Prostate gland (tissue), 2 donors: ENCODE measurements around the gene CELF2. TPM values are rescaled to one million over a fixed set of nuclear protein-coding genes. Genes with fewer than 3 reads are reported as not detected.

ENCODE experiments used
- DNase-seq: peaks from one replicate; pipeline ENCODE4 v3.0.0-alpha.2; 2019; ENCODE audit warnings: low spot score
- H3K27ac ChIP-seq, 2 donors: fragments of 200-600 bp; sonication (generic); 2 replicates each; pipeline ENCODE4 v1.5.1; 2017 to 2019
- H3K27me3 ChIP-seq: fragments of 200-600 bp; sonication (generic); replicated peaks from 2 replicates; pipeline ENCODE4 v1.5.1; 2019; ENCODE audit not compliant: insufficient read depth
- H3K36me3 ChIP-seq, 2 donors: fragments of 200-600 bp; sonication (generic); 1 replicate in 1 of 2; 2 replicates in 1 of 2; pipeline versions ENCODE4 v1.5.1 to v1.8.1; 2017 to 2019
- H3K4me1 ChIP-seq: fragments of 200-600 bp; sonication (generic); replicated peaks from 2 replicates; pipeline ENCODE4 v1.5.1; 2019
- H3K4me3 ChIP-seq, 2 donors: fragments of 200-600 bp; sonication (generic); 2 replicates each; pipeline ENCODE4 v1.5.1; 2017 to 2019
- H3K9me3 ChIP-seq: fragments of 200-600 bp; sonication (generic); 2 replicates; pipeline ENCODE4 v1.5.1; 2017
- CTCF ChIP-seq, 4 experiments: fragments of 200-600 bp in 2 of 4; fragments of 450-650 bp in 2 of 4; sonication (generic) in 2 of 4; IDR thresholded peaks; 1 replicate in 3 of 4; 2 replicates in 1 of 4; pipeline ENCODE4 v1.5.1; 2016 to 2019; ENCODE audit warnings: antibody characterized with exemption in 4 of 4, mild to moderate bottlenecking in 2 of 4, moderate library complexity in 2 of 4
- POLR2A ChIP-seq: fragments of 450-650 bp; IDR thresholded peaks from one replicate; pipeline ENCODE4 v1.6.1; 2016; ENCODE audit warnings: antibody characterized with exemption, mild to moderate bottlenecking
- POLR2AphosphoS5 ChIP-seq: sonication (generic); formaldehyde crosslinking; IDR thresholded peaks from one replicate; pipeline ENCODE4 v1.6.1; 2017; ENCODE audit warnings: antibody characterized with exemption
- WGBS: methylation state at CpG from one replicate; pipeline ENCODE4 v1.1.5; 2018; 5-methylcytosine and 5-hydroxymethylcytosine counted together
- intact Hi-C: fragments of 100-400 bp; cut with DNase I; formaldehyde crosslinking; loops from one replicate; pipeline ENCODE4 v1.14.2; 2022
- total RNA-seq, 2 donors: library from RNA; depleted of rRNA; stranded (reverse); fragments of >200 nt; gene quantifications; one replicate each; pipeline ENCODE4 v1.1.0, GENCODE V29; 2016

The CELF2 gene
- total RNA-seq, 2 donors from 2014 or later: 19.2 to 43.2 TPM

- Histone ChIP-seq H3K36me3 (no peaks in the 10 kb centered on the region), H3K4me1 (no peaks in the 10 kb centered on the region), H3K27me3 (no peaks in the 10 kb centered on the region), H3K4me3 (no peak overlapping the region), H3K27ac (no peak overlapping the region), H3K9me3 (no peaks in the 10 kb centered on the region)
- intact Hi-C loops: no loop called here
- 58% methylated on average over 15 of the region's 15 CpGs for WGBS
- no peak for TF ChIP-seq POLR2AphosphoS5
- TF ChIP-seq POLR2A: no peak
- no peak for TF ChIP-seq CTCF (IDR thresholded peaks at IDR 0.05)
- DNase-seq: no peak
Measured at GRCh38 chr10:11337516-11337915, 319.8 kb downstream of the CELF2 start.

GRCh38 chr10:11338160-11338844 lies 320.6 kb downstream of the CELF2 start:
- no peaks in the 10 kb centered on the region for H3K4me1 ChIP-seq
- WGBS: 94% methylated on average over 10 of the region's 10 CpGs
- TF ChIP-seq POLR2AphosphoS5: no peak
- TF ChIP-seq POLR2A: no peak
- TF ChIP-seq CTCF (IDR thresholded peaks at IDR 0.05): no peak

GRCh38 chr10:11339013-11339412 lies 321.3 kb downstream of the CELF2 start:
- no peaks in the 10 kb centered on the region for H3K27me3 ChIP-seq
- intact Hi-C loops: no loop called here
- no peaks in the 10 kb centered on the region for H3K4me1 ChIP-seq
- no peak overlapping the region for H3K4me3 ChIP-seq
- TF ChIP-seq POLR2A: no peak
- no peak for TF ChIP-seq POLR2AphosphoS5
- no peak for TF ChIP-seq CTCF (IDR thresholded peaks at IDR 0.05)
- H3K9me3 ChIP-seq: no peaks in the 10 kb centered on the region
- H3K27ac ChIP-seq: no peak overlapping the region
- H3K36me3 ChIP-seq: no peaks in the 10 kb centered on the region
- WGBS: 83% methylated on average over 7 of the region's 7 CpGs
- DNase-seq: no peak

More at GRCh38 chr10:11338160-11338844, 320.6 kb downstream of the CELF2 start:
- no peak overlapping the region for H3K4me3 ChIP-seq
- no peak overlapping the region for H3K27ac ChIP-seq
- H3K9me3 ChIP-seq: no peaks in the 10 kb centered on the region
- DNase-seq: no peak
- no peaks in the 10 kb centered on the region for H3K27me3 ChIP-seq
- intact Hi-C loops: no loop called here
- no peaks in the 10 kb centered on the region for H3K36me3 ChIP-seq

GRCh38 chr10:11339660-11340059 lies 322.0 kb downstream of the CELF2 start:
- TF ChIP-seq POLR2AphosphoS5 (no peak), CTCF (IDR thresholded peaks at IDR 0.05) (no peak), POLR2A (no peak)
- H3K27me3 ChIP-seq: no peaks in the 10 kb centered on the region
- no peaks in the 10 kb centered on the region for H3K36me3 ChIP-seq
- 87% methylated on average over 18 of the region's 18 CpGs for WGBS
- H3K4me3 ChIP-seq: no peak overlapping the region
- H3K9me3 ChIP-seq: no peaks in the 10 kb centered on the region
- DNase-seq: no peak
- intact Hi-C loops: no loop called here
- no peaks in the 10 kb centered on the region for H3K4me1 ChIP-seq
- H3K27ac ChIP-seq: no peak overlapping the region

GRCh38 chr10:11341283-11341960 lies 323.8 kb downstream of the CELF2 start:
- Histone ChIP-seq H3K27ac (no peak overlapping the region), H3K4me1 (no peaks in the 10 kb centered on the region), H3K9me3 (no peaks in the 10 kb centered on the region), H3K27me3 (no peaks in the 10 kb centered on the region), H3K4me3 (no peak overlapping the region), H3K36me3 (no peaks in the 10 kb centered on the region)
- no peak for TF ChIP-seq POLR2AphosphoS5
- TF ChIP-seq POLR2A: no peak
- TF ChIP-seq CTCF (IDR thresholded peaks at IDR 0.05): no peak
- intact Hi-C loops: no loop called here
- 86% methylated on average over 5 of the region's 5 CpGs for WGBS
- no peak for DNase-seq
